Mucosa of descending colon (tissue), 3 donors: Measurements from ENCODE around the gene ACTN4. TPM values are rescaled to one million over a fixed set of nuclear protein-coding genes. Genes with fewer than 3 reads are reported as not detected.

Source experiments
- ATAC-seq: fragments of 200-7000 bp; cut with Tn5 transposase; one replicate; pipeline ENCODE4 v1.9.1; 2020; ENCODE audit warnings: mild to moderate bottlenecking, moderate library complexity
- DNase-seq, 3 donors: peaks; one replicate each; pipeline ENCODE4 v3.0.0-alpha.2; 2020
- H3K36me3 ChIP-seq: fragments of 200-600 bp; one replicate; pipeline ENCODE4 v1.8.0; 2021; ENCODE audit warnings: low read depth, mild to moderate bottlenecking
- H3K4me1 ChIP-seq: fragments of 200-600 bp; one replicate; pipeline ENCODE4 v1.8.0; 2021; ENCODE audit warnings: low read depth, mild to moderate bottlenecking
- H3K4me3 ChIP-seq: fragments of 200-600 bp; one replicate; pipeline ENCODE4 v1.8.0; 2021; ENCODE audit warnings: mild to moderate bottlenecking
- H3K9me3 ChIP-seq: fragments of 200-600 bp; one replicate; pipeline ENCODE4 v1.8.0; 2021; ENCODE audit warnings: mild to moderate bottlenecking
- intact Hi-C, 2 donors: fragments of 100-400 bp; cut with DNase I in 1 of 2; cut with micrococcal nuclease in 1 of 2; formaldehyde crosslinking; loops; one replicate each; pipeline versions ENCODE4 v1.11.0 to v1.11.1; 2022; cut with DNase I, micrococcal nuclease
- total RNA-seq, 3 donors: library from RNA; stranded (reverse); fragmentation: NEBNext Ultra II Directional in 2 of 3; extraction: Animal tissue kit (Norgen Biotek cat#: 25700) in 2 of 3; gene quantifications; one replicate each; pipeline versions ENCODE4 v1.2.1 to v1.2.4, GENCODE V29; 2021 to 2023
- TF ChIP-seq, protein P1 (sequence below): fragments of 200-600 bp; IDR thresholded peaks from one replicate; pipeline ENCODE4 v1.8.0; 2022; ENCODE audit warnings: antibody characterized with exemption, mild to moderate bottlenecking
- donor health status: DM: no; HTN: no; CAD: no; lungs with moderate emphysema.
- donor health status: DM: no; HTN: no; CAD: no.
- donor health status: DM: no; HTN: yes; CAD: no.

The ACTN4 gene
- total RNA-seq, 3 donors from 2014 or later, result 566 to 1,080 (median 1,014) TPM

DNA sequence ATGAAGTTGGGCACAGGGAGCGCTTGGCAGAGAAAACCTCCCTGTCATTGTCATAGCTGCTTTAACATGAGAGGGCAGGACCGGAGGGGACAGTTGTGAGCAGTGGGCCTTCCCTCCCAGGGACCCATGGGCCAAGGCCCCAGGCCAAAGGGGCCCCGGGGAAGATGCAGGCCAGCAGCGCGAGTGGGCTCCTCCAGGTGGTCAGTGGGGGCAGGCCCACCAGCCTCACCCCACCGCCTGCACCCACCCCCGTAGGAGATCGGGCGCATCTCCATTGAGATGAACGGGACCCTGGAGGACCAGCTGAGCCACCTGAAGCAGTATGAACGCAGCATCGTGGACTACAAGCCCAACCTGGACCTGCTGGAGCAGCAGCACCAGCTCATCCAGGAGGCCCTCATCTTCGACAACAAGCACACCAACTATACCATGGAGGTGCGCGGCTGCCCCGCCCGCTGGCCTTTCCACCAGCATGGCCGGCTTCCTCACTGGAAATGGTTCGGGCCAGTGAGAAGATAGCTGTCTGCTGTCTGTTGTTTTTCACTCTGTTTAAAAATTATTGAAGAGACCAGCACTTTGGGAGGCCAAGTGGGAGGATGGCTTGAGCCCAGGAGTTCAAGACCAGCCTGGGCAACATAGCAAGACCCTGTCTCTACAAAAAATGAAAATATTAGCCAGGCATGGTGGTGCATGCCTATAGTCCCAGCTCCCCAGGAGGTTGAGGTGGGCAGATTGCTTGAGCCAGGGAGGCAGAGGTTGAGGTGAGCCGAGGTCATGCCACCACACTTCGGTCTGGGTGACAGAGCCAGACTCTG lies 78.2 kb downstream of the ACTN4 start:
- Histone ChIP-seq H3K36me3 (peaks cover 19% of the 10 kb centered on the region), H3K4me1 (peaks cover under 1% of the 10 kb centered on the region), H3K9me3 (no peaks in the 10 kb centered on the region), H3K4me3 (no peak overlapping the region)
- intact Hi-C loops, result no loop called here
- TF ChIP-seq, protein P1, sequence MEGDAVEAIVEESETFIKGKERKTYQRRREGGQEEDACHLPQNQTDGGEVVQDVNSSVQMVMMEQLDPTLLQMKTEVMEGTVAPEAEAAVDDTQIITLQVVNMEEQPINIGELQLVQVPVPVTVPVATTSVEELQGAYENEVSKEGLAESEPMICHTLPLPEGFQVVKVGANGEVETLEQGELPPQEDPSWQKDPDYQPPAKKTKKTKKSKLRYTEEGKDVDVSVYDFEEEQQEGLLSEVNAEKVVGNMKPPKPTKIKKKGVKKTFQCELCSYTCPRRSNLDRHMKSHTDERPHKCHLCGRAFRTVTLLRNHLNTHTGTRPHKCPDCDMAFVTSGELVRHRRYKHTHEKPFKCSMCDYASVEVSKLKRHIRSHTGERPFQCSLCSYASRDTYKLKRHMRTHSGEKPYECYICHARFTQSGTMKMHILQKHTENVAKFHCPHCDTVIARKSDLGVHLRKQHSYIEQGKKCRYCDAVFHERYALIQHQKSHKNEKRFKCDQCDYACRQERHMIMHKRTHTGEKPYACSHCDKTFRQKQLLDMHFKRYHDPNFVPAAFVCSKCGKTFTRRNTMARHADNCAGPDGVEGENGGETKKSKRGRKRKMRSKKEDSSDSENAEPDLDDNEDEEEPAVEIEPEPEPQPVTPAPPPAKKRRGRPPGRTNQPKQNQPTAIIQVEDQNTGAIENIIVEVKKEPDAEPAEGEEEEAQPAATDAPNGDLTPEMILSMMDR, result no peak
- DNase-seq, result peak in 1 of 3 donors; percentile 25
- no peak for ATAC-seq

GRCh38 chr19:38726284-38726673 lies 78.8 kb downstream of the ACTN4 start:
- no peak overlapping the region for H3K4me3 ChIP-seq
- no peaks in the 10 kb centered on the region for H3K9me3 ChIP-seq
- peaks cover 7% of the 10 kb centered on the region for H3K4me1 ChIP-seq
- peaks cover 19% of the 10 kb centered on the region for H3K36me3 ChIP-seq
- ATAC-seq (no peak), DNase-seq (no peak)
- TF ChIP-seq, protein P1, result no peak
- intact Hi-C loops, result no loop called here

DNA sequence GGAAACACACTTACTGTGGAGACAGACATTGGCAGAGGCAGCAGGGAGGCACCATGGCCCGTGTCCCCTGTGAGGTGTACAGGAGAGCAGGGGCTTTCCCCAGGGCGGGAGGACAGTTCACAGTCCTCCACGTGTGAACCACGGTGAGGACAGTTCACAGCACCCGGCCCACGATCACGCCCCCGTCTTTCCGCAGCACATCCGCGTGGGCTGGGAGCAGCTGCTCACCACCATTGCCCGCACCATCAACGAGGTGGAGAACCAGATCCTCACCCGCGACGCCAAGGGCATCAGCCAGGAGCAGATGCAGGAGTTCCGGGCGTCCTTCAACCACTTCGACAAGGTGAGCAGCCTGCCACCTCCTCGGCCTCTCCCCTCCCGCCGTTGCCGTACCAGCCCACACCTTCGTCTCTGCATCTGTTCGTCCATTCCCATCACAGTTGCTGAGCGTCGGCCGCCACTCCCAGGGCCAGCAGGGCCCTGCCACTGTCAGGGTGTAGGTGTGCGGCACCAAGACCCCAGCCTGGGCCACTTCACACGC lies 79.4 kb downstream of the ACTN4 start:
- intact Hi-C loops, result no loop called here
- DNase-seq (peak in 1 of 3 donors; percentile 29), ATAC-seq (no peak)
- no peaks in the 10 kb centered on the region for H3K9me3 ChIP-seq
- H3K36me3 ChIP-seq, result peaks cover 19% of the 10 kb centered on the region
- peaks cover 12% of the 10 kb centered on the region for H3K4me1 ChIP-seq
- TF ChIP-seq, protein P1, result no peak
- no peak overlapping the region for H3K4me3 ChIP-seq

DNA sequence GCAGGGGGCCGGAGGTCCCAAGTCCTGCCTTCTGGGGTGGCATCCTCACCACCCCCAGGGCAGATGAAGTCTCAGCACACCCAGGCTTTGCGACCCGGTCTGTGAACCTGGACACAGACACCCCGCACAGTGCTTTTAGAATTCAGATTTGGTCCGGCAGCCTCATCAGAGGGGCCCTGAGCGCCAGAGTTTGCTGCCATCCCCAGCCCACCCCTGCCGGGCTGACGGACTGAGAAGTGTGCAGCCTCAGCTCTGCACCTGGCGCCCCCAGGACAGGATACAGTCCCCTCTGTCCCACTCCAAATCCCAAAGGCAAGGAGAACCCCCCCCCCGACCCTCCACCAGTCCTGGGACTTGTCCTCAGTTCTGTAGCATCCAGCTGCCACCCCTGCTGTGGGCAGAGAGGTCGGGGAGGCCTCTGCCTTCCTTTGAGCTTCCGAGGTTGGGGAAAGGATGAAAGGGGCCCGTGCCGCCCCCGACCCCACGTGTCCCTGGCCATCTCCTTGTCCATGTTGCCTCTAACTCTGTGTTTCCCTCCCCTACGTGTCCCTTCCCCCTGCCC lies 79.9 kb downstream of the ACTN4 start:
- ATAC-seq, result no peak
- H3K36me3 ChIP-seq, result peaks cover 19% of the 10 kb centered on the region
- H3K4me1 ChIP-seq, result peaks cover 18% of the 10 kb centered on the region
- TF ChIP-seq, protein P1, result no peak
- peak in 1 of 3 donors; percentile 27 for DNase-seq
- no peaks in the 10 kb centered on the region for H3K9me3 ChIP-seq
- intact Hi-C loops, result no loop called here
- no peak overlapping the region for H3K4me3 ChIP-seq

- intact Hi-C loops, result no loop called here
- no peak for ATAC-seq
- DNase-seq, result peak in 2 of 3 donors; percentile 31 to 50
- H3K36me3 ChIP-seq, result peaks cover 19% of the 10 kb centered on the region
- no peak overlapping the region for H3K4me3 ChIP-seq
- H3K9me3 ChIP-seq, result no peaks in the 10 kb centered on the region
- H3K4me1 ChIP-seq, result peaks cover 24% of the 10 kb centered on the region
- TF ChIP-seq, protein P1, result no peak
These were observed 80.6 kb downstream of the ACTN4 start for GRCh38 chr19:38727868-38728660.
